ENCODE measurements around the gene CCDC78. TPM values are rescaled to one million over a fixed set of nuclear protein-coding genes. Genes with fewer than 3 reads are reported as not detected.
A peak's percentile ranks its signal among the peaks of the same experiment; 100 is the strongest.

Gene CCDC78
- total and polyA plus RNA-seq, 2 of the 13 experiments (the other 11 are each of a cell fraction or from before 2014, with no cell fraction given), result 0.53 to 1.5 TPM

GRCh38 chr16:678858-679813 lies 47.1 kb downstream of the CCDC78 start:
- peaks cover 47% of the 10 kb centered on the region for H3K4me1 ChIP-seq (ENCODE audit: insufficient read depth, low read length)
- peak overlapping the region; percentile 99 for H3K4me2 ChIP-seq (ENCODE audit: low read depth, low read length)
- intact Hi-C loops (cut with micrococcal nuclease; ENCODE audit: unreplicated experiment), result no loop called here
- in situ Hi-C loops (cut with HindIII; ENCODE audit: extremely low pct_ligation_motif_present, low pct_unique_long_range_greater_than_20kb), result no loop called here
- no peak overlapping the region for H2AFZ ChIP-seq (ENCODE audit: low read length)
- peaks cover 8 to 14% of the 10 kb centered on the region in 2 experiments; a peak in 4 of 5 replicates for H3K36me3 ChIP-seq (replicated peaks in 1 of 2; ENCODE audit: control insufficient read depth in 1 of 2, insufficient read depth in 2 of 2, low read length in 2 of 2)
- ChIA-PET CTCF (ENCODE audit: low intra/inter-chr PET ratio, low total read pairs) (no interaction called here), POLR2A (interaction anchor here (0.5 to 4.4 kb wide), 12 partner anchors 10 to 624 kb away, joined by 3 to 34 read pairs (median 5); partner anchors contain the start of genes ANTKMT, METTL26, RHOT2 and WDR24)
- peaks cover 16% of the 10 kb centered on the region for H3K79me2 ChIP-seq (ENCODE audit: insufficient read depth, low read length)
- ATAC-seq (peak; percentile 60), FAIRE-seq (no peak), DNase-seq (ENCODE audit: low spot score) (peak; percentile 74)
- H4K20me1 ChIP-seq (ENCODE audit: insufficient read depth, low read length), result 0 out of 2 replicates have a peak, but pooled peaks cover 3% of the 10 kb centered on the region
- 0% methylated on average over 1 of the region's 52 CpGs for WGBS (ENCODE audit: low lambda C conversion rate)
- H3K9me3 ChIP-seq (ENCODE audit: low read length), result no peaks in the 10 kb centered on the region
- peak overlapping the region; percentile 80 for H3K27ac ChIP-seq (ENCODE audit: extremely low read length, insufficient read depth, low read length)
- H3K4me3 ChIP-seq (replicated peaks in 1 of 3; ENCODE audit: insufficient read depth in 1 of 3, low read depth in 2 of 3, low read length in 3 of 3), result peak overlapping the region; percentile 55 to 85 (median 61); a peak in 5 of 6 replicates
- peak overlapping the region; percentile 75 for H3K9ac ChIP-seq (ENCODE audit: insufficient read depth, low read depth, low read length)
- no peaks in the 10 kb centered on the region; a peak in 1 of 5 replicates for H3K27me3 ChIP-seq (ENCODE audit: control insufficient read depth in 1 of 2, insufficient read depth in 2 of 2, low read length in 2 of 2)
- TSS peak; percentile 67 for BruUV-seq (replicated peaks)
- TF ChIP-seq MTF2 (CRISPR knock-in tag; IDR thresholded peaks at IDR 0.05; ENCODE audit: borderline replicate concordance) (no peak), MXD4 (CRISPR knock-in tag; IDR thresholded peaks at IDR 0.05) (0 out of 2 replicates have a peak, but pooled peaks have one; percentile 43), ZSCAN21 (CRISPR knock-in tag; IDR thresholded peaks at IDR 0.05; ENCODE audit: borderline replicate concordance) (no peak), HINFP (CRISPR knock-in tag; IDR thresholded peaks at IDR 0.05; ENCODE audit: low read depth) (0 out of 2 replicates have a peak, but pooled peaks have one; percentile 15), ZNF776 (CRISPR knock-in tag; IDR thresholded peaks at IDR 0.05) (peak; percentile 59), BATF2 (CRISPR knock-in tag; IDR thresholded peaks at IDR 0.05) (no peak), ZNF629 (CRISPR knock-in tag; conservative IDR thresholded peaks at IDR 0.05) (0 out of 2 replicates have a peak, but pooled peaks have one; percentile 19), THRA (CRISPR knock-in tag; IDR thresholded peaks at IDR 0.05; ENCODE audit: borderline replicate concordance) (0 out of 2 replicates have a peak, but pooled peaks have one; percentile 5), ZNF619 (CRISPR knock-in tag; IDR thresholded peaks at IDR 0.05) (0 out of 2 replicates have a peak, but pooled peaks have one; percentile 28), ZSCAN9 (CRISPR knock-in tag; IDR thresholded peaks at IDR 0.05; ENCODE audit: borderline replicate concordance) (peak; percentile 25; the same call in 1 of the 2 replicates), CBFB (CRISPR knock-in tag; IDR thresholded peaks at IDR 0.05) (no peak), ZNF484 (CRISPR knock-in tag; IDR thresholded peaks at IDR 0.05; ENCODE audit: borderline replicate concordance, low read depth) (no peak), SOX13 (IDR thresholded peaks at IDR 0.05) (no peak), SOX13 (CRISPR knock-in tag; conservative IDR thresholded peaks at IDR 0.05 in 1 of 2, IDR thresholded peaks at IDR 0.05 in 1 of 2) (0 out of 4 replicates have a peak, but pooled peaks of 1 of the 2 experiments have one; percentile 12), GATAD2A (CRISPR knock-in tag; IDR thresholded peaks at IDR 0.05) (0 out of 2 replicates have a peak, but pooled peaks have one; percentile 12), MED1 (CRISPR knock-in tag; IDR thresholded peaks at IDR 0.05) (peak; percentile 44; the same call in 1 of the 2 replicates)
